Measurements from ENCODE around the gene RHOJ. TPM values are rescaled to one million over a fixed set of nuclear protein-coding genes. Genes with fewer than 3 reads are reported as not detected.

The RHOJ gene
- total and polyA plus RNA-seq, 2 of the 13 experiments (the other 11 are each of a cell fraction or from before 2014, with no cell fraction given) = 0.22 to 1.3 TPM

DNA sequence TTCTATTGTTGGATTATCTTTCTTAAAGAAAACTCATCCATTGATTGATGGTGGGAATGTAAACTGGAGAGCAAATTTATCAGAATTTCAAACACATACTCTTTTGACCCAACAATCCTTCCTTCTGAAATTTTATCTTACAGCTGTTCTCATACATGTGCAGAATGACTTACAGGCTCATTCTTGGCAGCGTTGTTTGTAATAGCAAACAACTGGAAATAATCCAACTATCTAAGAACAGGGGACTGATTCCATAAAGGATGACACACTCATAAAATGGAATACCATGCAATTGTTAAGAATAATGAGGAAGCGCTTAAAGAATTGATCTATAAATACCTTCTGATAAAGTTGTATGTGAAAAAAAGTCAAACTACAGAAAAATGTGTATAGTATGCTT lies 24.0 kb downstream of the RHOJ start:
- FAIRE-seq (no peak), ATAC-seq (no peak), DNase-seq (ENCODE audit: low spot score) (no peak)
- H3K79me2 ChIP-seq (ENCODE audit: insufficient read depth, low read length) = no peaks in the 10 kb centered on the region
- no peaks in the 10 kb centered on the region for H4K20me1 ChIP-seq (ENCODE audit: insufficient read depth, low read length)
- H3K27me3 ChIP-seq (ENCODE audit: control insufficient read depth in 1 of 2, insufficient read depth in 2 of 2, low read length in 2 of 2) = no peaks in the 10 kb centered on the region
- no peaks in the 10 kb centered on the region for H3K9me3 ChIP-seq (ENCODE audit: low read length)
- TF ChIP-seq BRCA1 (CRISPR knock-in tag; IDR thresholded peaks at IDR 0.05) (no peak), NFKB2 (CRISPR knock-in tag; IDR thresholded peaks at IDR 0.05; ENCODE audit: borderline replicate concordance) (no peak), RFXANK (CRISPR knock-in tag; IDR thresholded peaks at IDR 0.05) (no peak), ZNF496 (CRISPR knock-in tag; IDR thresholded peaks at IDR 0.05; ENCODE audit: insufficient replicate concordance) (no peak)
- TF ChIP-seq, protein P1, sequence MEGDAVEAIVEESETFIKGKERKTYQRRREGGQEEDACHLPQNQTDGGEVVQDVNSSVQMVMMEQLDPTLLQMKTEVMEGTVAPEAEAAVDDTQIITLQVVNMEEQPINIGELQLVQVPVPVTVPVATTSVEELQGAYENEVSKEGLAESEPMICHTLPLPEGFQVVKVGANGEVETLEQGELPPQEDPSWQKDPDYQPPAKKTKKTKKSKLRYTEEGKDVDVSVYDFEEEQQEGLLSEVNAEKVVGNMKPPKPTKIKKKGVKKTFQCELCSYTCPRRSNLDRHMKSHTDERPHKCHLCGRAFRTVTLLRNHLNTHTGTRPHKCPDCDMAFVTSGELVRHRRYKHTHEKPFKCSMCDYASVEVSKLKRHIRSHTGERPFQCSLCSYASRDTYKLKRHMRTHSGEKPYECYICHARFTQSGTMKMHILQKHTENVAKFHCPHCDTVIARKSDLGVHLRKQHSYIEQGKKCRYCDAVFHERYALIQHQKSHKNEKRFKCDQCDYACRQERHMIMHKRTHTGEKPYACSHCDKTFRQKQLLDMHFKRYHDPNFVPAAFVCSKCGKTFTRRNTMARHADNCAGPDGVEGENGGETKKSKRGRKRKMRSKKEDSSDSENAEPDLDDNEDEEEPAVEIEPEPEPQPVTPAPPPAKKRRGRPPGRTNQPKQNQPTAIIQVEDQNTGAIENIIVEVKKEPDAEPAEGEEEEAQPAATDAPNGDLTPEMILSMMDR (CRISPR knock-in tag; IDR thresholded peaks at IDR 0.05) = no peak
- POLR2A ChIA-PET = no interaction called here
- WGBS (ENCODE audit: low lambda C conversion rate) = 49% methylated on average over 2 of the region's 2 CpGs
- no peak overlapping the region for H3K4me2 ChIP-seq (ENCODE audit: low read depth, low read length)
- H3K27ac ChIP-seq (ENCODE audit: extremely low read length, insufficient read depth, low read length) = no peak overlapping the region
- H3K4me3 ChIP-seq (replicated peaks in 1 of 3; ENCODE audit: insufficient read depth in 1 of 3, low read depth in 2 of 3, low read length in 3 of 3) = no peak overlapping the region
- no peaks in the 10 kb centered on the region for H3K36me3 ChIP-seq (replicated peaks in 1 of 2; ENCODE audit: control insufficient read depth in 1 of 2, insufficient read depth in 2 of 2, low read length in 2 of 2)
- no peak overlapping the region for H2AFZ ChIP-seq (ENCODE audit: low read length)
- in situ Hi-C loops (cut with HindIII; ENCODE audit: extremely low pct_ligation_motif_present, low pct_unique_long_range_greater_than_20kb) = no loop called here
- H3K9ac ChIP-seq (ENCODE audit: insufficient read depth, low read depth, low read length) = no peak overlapping the region
- no peaks in the 10 kb centered on the region for H3K4me1 ChIP-seq (ENCODE audit: insufficient read depth, low read length)
- CTCF ChIA-PET (ENCODE audit: low intra/inter-chr PET ratio, low total read pairs) = no interaction called here
- BruUV-seq (replicated peaks) = no TSS peak
- intact Hi-C loops (cut with micrococcal nuclease; ENCODE audit: unreplicated experiment) = no loop called here

DNA sequence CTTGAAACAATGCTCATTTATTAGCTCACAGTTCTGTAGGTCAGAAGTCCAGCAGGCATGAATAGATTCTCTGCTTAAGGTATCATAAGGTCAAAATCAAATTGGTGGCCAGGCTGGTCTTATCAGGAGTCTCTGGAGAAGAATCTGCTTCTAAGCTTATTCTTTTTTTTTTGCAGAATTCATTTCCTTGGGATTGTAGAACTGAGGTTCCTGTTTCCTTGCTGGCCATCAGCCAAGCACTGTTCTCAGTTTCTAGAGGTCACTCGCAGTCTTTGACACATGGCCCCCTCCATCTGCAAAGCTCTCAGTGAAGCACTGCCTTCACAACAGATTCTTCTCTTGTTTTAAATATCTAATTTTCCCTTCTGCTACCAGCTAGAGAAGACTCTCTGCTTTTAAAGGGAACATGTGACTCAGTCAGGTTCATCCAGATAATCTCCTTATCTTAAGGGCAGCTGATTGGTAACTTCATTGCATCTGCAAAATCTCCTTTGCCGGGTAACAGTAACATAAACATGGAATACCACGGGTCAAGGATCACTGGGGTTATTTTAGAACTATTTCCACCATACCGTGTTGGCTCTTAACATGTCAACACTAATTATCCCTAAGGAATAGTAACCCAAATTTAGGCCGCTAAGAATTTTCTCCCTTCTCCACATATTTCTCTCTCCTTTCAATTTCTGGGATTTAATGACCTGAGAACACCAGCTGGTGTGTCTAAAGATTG lies 25.3 kb downstream of the RHOJ start:
- no TSS peak for BruUV-seq (replicated peaks)
- H3K4me1 ChIP-seq (ENCODE audit: insufficient read depth, low read length) = no peaks in the 10 kb centered on the region
- no peak overlapping the region for H3K9ac ChIP-seq (ENCODE audit: insufficient read depth, low read depth, low read length)
- ATAC-seq (no peak), FAIRE-seq (no peak), DNase-seq (ENCODE audit: low spot score) (no peak)
- no peaks in the 10 kb centered on the region for H3K79me2 ChIP-seq (ENCODE audit: insufficient read depth, low read length)
- H3K9me3 ChIP-seq (ENCODE audit: low read length) = no peaks in the 10 kb centered on the region
- no peaks in the 10 kb centered on the region for H3K27me3 ChIP-seq (ENCODE audit: control insufficient read depth in 1 of 2, insufficient read depth in 2 of 2, low read length in 2 of 2)
- no peak overlapping the region for H3K4me2 ChIP-seq (ENCODE audit: low read depth, low read length)
- CTCF ChIA-PET (ENCODE audit: low intra/inter-chr PET ratio, low total read pairs) = no interaction called here
- in situ Hi-C loops (cut with HindIII; ENCODE audit: extremely low pct_ligation_motif_present, low pct_unique_long_range_greater_than_20kb) (no loop called here), intact Hi-C loops (cut with micrococcal nuclease; ENCODE audit: unreplicated experiment) (no loop called here)
- H3K36me3 ChIP-seq (replicated peaks in 1 of 2; ENCODE audit: control insufficient read depth in 1 of 2, insufficient read depth in 2 of 2, low read length in 2 of 2) = no peaks in the 10 kb centered on the region
- no peaks in the 10 kb centered on the region for H4K20me1 ChIP-seq (ENCODE audit: insufficient read depth, low read length)
- POLR2A ChIA-PET = no interaction called here
- no peak overlapping the region for H3K4me3 ChIP-seq (replicated peaks in 1 of 3; ENCODE audit: insufficient read depth in 1 of 3, low read depth in 2 of 3, low read length in 3 of 3)
- TF ChIP-seq, protein P2, sequence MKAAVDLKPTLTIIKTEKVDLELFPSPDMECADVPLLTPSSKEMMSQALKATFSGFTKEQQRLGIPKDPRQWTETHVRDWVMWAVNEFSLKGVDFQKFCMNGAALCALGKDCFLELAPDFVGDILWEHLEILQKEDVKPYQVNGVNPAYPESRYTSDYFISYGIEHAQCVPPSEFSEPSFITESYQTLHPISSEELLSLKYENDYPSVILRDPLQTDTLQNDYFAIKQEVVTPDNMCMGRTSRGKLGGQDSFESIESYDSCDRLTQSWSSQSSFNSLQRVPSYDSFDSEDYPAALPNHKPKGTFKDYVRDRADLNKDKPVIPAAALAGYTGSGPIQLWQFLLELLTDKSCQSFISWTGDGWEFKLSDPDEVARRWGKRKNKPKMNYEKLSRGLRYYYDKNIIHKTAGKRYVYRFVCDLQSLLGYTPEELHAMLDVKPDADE (CRISPR knock-in tag; IDR thresholded peaks at IDR 0.05) = no peak
- peak; percentile 62; the same call in 1 of the 2 replicates for TF ChIP-seq ZNF543 (CRISPR knock-in tag; IDR thresholded peaks at IDR 0.05)
- WGBS (ENCODE audit: low lambda C conversion rate) = 2% methylated on average over 5 of the region's 5 CpGs
- no peak overlapping the region for H2AFZ ChIP-seq (ENCODE audit: low read length)
- no peak overlapping the region for H3K27ac ChIP-seq (ENCODE audit: extremely low read length, insufficient read depth, low read length)
